Omental fat pad (tissue), 4 donors: ENCODE measurements around the gene MRPL14. TPM values are rescaled to one million over a fixed set of nuclear protein-coding genes. Genes with fewer than 3 reads are reported as not detected.

Source experiments
- ATAC-seq: fragments of 150-250 bp; one replicate; pipeline ENCODE4 v1.9.1; 2016; ENCODE audit warnings: mild to moderate bottlenecking, moderate library complexity; ENCODE audit not compliant: low FRiP score
- DNase-seq: peaks from one replicate; pipeline ENCODE4 v3.0.0-alpha.2; 2019; ENCODE audit warnings: low spot score
- total RNA-seq, 4 donors: library from RNA; depleted of rRNA; stranded (reverse); fragments of >200 nt; gene quantifications; one replicate each; pipeline ENCODE4 v1.1.0, GENCODE V29; 2016
- TF ChIP-seq, protein P1 (sequence below), 3 donors: fragments of 450-650 bp; IDR thresholded peaks; one replicate each; pipeline ENCODE4 v1.5.1; 2016 to 2017; ENCODE audit warnings: antibody characterized with exemption in 3 of 3, mild to moderate bottlenecking in 3 of 3, moderate library complexity in 2 of 3

The MRPL14 gene
- total RNA-seq, 4 donors from 2014 or later: 29.2 to 36.3 (median 35.5) TPM

DNA sequence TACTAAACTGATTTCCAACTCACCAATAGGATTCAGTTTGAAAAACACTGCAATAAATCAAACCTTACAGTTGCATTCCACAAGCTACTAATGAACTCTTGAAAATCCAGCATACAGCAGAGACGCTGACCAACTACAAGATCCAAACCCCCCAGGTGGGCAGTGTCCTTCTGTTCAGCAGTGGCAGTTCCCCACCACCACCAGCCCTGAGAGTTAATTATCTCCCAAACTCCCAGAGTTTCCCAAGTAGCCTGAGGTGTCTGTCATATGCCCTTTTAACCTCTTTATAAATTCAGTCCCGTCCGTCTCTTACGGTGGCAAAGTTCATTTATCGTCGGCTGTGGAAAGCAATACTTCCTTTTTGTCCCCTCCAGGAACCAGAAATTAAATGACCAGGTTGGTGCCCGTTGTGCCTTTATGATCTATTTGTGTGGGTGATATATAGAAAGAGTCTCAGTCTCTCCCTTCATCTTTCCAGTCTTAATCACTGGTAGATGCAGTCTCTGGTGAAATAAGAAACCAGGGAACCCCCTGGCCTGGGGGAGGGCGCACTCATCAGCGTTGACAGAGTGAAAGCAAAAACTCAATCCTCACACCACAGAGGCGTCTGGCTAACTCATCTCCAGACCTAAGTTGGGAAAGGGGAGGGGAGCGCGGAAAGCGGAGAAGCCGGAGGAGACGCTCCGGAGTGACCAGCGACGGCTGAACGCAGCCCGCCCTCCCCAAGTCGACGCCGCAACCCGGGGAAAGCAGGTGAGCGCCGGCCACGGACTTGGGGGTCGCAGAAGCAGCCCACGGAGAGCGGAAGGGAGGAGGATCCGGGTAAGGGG lies 717 bp downstream of the MRPL14 start:
- TF ChIP-seq, protein P1, sequence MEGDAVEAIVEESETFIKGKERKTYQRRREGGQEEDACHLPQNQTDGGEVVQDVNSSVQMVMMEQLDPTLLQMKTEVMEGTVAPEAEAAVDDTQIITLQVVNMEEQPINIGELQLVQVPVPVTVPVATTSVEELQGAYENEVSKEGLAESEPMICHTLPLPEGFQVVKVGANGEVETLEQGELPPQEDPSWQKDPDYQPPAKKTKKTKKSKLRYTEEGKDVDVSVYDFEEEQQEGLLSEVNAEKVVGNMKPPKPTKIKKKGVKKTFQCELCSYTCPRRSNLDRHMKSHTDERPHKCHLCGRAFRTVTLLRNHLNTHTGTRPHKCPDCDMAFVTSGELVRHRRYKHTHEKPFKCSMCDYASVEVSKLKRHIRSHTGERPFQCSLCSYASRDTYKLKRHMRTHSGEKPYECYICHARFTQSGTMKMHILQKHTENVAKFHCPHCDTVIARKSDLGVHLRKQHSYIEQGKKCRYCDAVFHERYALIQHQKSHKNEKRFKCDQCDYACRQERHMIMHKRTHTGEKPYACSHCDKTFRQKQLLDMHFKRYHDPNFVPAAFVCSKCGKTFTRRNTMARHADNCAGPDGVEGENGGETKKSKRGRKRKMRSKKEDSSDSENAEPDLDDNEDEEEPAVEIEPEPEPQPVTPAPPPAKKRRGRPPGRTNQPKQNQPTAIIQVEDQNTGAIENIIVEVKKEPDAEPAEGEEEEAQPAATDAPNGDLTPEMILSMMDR (IDR thresholded peaks at IDR 0.05): no peak
- ATAC-seq (peak; percentile 90), DNase-seq (peak; percentile 43)

DNA sequence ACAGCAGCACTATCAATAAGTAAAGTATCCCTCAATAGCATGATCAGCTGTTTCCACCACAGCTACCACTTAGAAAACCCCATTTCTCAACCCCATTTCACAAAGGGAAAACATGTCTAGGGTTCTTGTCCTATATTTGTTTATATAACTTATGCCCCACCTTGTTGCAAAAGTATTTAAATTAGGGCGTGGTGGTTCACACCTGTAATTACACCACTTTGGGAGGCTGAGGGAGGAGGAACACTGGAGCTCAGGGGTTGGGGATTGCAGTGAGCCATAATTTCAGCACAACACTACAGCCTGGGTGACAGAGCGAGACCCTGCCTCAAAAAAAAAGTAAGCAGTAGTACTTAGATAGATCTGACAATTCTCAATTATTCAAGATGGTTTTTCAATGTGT lies 3.7 kb downstream of the MRPL14 start:
- TF ChIP-seq, protein P1 (IDR thresholded peaks at IDR 0.05): no peak
- DNase-seq (no peak), ATAC-seq (no peak)

GRCh38 chr6:44122801-44123200 lies 4.5 kb downstream of the MRPL14 start:
- ATAC-seq (no peak), DNase-seq (no peak)
- TF ChIP-seq, protein P1 (IDR thresholded peaks at IDR 0.05): no peak

DNA sequence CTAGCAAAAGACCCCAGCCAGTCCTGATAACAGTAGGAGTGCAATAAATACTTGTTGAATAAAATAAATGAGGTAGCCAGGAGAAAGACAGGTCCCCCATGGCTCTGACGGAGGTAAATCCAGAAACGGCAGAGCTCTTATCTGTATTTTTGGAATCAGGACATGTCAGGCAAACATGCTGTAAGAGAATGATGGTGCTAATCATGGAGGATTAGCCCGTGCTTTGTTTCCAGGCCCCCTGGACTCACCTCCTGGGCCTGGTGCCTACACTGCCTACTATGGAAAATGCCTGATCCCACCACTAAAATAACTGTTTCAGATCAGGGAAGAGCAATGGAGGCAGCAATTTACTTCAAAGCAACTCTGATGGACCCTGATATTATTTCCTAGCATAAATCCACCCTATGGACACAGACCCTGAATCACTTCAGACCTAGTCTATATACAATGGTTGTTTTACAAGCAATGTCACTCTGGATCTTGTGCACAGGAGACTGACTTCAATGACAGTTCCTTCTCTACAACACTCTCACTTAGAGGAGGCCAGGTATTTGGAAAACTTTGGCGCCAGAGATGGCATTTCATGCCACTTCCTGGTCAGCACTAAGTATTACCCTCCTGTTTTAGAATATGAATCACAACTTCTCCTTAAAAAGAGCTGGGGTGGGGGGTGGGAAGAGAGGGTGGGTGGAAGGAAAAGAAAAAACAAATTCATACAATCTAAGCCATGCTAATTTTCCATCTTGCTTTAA lies 6.4 kb downstream of the MRPL14 start:
- TF ChIP-seq, protein P1 (IDR thresholded peaks at IDR 0.05): no peak
- ATAC-seq (no peak), DNase-seq (no peak)

GRCh38 chr6:44119704-44120262 lies 7.5 kb downstream of the MRPL14 start:
- DNase-seq: no peak
- TF ChIP-seq, protein P1 (IDR thresholded peaks at IDR 0.05): no peak
- ATAC-seq: peak; percentile 42

- no peak for DNase-seq
- TF ChIP-seq, protein P1 (IDR thresholded peaks at IDR 0.05): no peak
- ATAC-seq: no peak
Observed at GRCh38 chr6:44117397-44118128, 9.7 kb downstream of the MRPL14 start.
